Activated T-helper 9 cell treated with anti-CD3 and anti-CD28 coated beads, Interleukin-2, amount 50 U/mL, for 16 hours (primary cell): ENCODE data around the gene FFAR3.

ENCODE experiments used
- DNase-seq: peaks from one replicate; pipeline ENCODE4 v3.0.0-alpha.2; 2020; ENCODE audit warnings: low read depth

Gene FFAR3, protein sequence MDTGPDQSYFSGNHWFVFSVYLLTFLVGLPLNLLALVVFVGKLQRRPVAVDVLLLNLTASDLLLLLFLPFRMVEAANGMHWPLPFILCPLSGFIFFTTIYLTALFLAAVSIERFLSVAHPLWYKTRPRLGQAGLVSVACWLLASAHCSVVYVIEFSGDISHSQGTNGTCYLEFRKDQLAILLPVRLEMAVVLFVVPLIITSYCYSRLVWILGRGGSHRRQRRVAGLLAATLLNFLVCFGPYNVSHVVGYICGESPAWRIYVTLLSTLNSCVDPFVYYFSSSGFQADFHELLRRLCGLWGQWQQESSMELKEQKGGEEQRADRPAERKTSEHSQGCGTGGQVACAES

DNA sequence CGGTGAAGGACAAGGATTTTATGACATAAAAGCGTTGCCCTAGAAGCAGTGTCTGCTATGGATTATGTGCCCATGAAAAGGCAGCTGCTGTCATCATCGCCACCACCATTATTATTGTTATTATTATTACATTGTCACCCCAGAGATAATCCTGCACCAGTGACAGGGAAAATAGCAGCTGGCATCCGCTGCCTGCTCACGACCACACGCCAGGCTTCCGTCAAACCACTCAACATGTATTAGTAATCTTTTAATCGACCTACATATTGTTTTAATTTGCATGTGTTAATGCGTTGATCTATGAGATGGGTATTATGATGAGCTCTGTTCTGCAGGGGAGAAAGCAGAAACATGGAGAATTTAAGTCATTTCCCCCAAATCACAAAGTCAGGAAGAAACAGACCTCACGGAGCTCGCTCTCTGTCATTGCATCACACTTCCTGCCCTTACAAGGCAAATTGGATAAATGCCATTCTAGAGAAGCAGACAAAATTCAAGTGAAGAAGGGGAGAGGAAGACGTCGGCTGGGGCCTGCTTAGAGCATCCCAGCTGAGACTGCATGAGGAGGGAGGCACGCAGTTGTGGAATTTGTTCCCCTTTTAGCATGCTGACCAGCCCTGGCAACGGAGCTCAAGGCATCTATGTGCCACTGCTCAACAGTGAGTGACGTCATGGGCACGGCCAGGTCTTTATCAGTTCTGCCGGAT, at the start of gene FFAR3:
FFAR3 (plus strand) TSS at position 594 of the 707 bp plus-strand sequence. CDS start 431 bp downstream, outside the sequence.
- DNase-seq = no peak

GRCh38 chr19:35308910-35309309, 49.4 kb upstream of the FFAR3 start:
- DNase-seq = no peak

GRCh38 chr19:35309481-35310279, 48.6 kb upstream of the FFAR3 start:
- DNase-seq = no peak

DNA sequence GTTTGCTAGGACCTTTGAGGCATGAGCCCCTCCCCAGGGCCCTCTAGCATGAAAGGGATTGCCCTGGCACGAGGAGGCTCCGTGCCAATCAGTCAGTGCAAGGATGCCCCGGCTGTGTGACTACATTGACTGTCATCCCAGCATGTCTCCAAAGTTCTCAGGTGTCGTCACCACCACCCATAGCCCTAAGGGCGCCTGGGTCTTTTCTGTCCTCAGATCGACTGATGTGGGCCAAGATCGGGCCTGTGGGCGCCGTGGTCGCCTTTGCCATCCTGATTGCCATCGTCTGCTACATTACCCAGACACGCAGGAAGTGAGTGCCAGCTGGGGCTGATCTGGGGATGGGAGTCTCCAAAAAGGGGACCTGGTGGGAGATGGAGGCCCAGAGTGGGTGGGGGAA, 47.9 kb upstream of the FFAR3 start:
- DNase-seq = no peak

GRCh38 chr19:35310811-35311465, 47.3 kb upstream of the FFAR3 start:
- DNase-seq = no peak

- no peak for DNase-seq
These were observed 46.2 kb upstream of the FFAR3 start for GRCh38 chr19:35311901-35312665.

- DNase-seq = no peak
These were observed 44.7 kb upstream of the FFAR3 start for GRCh38 chr19:35313587-35313986.

GRCh38 chr19:35314031-35314430, 44.2 kb upstream of the FFAR3 start:
- no peak for DNase-seq

- DNase-seq = no peak
These were observed 43.3 kb upstream of the FFAR3 start for GRCh38 chr19:35314858-35315470.

GRCh38 chr19:35315883-35316282, 42.4 kb upstream of the FFAR3 start:
- DNase-seq = no peak

GRCh38 chr19:35316560-35316959, 41.7 kb upstream of the FFAR3 start:
- no peak for DNase-seq

DNA sequence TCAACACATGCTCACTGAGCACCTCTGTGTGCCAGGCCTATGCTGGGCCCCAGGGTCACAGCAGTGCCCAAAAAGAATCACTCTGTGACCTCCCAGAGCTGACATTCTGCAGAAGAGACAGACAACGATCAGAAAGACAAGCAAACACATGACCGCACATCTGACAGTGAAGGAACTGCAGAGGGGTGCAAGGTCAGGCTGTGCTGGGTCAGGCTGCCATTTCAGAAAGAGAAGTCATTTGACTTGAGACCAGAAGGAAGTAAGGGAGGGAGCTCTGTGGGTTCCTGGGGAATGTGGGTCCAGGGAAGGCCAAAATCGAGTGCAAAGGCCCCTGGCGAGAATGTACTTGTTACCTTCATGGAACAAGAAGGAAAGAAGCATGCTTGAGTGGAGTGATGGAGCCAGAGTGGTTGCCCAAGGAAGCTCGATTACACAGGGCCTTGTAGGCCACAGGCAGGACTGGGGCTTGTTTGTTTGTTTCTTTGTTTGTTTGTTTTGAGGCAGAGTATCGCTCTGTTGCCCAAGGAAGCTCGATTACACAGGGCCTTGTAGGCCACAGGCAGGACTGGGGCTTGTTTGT, 40.7 kb upstream of the FFAR3 start:
- no peak for DNase-seq

DNA sequence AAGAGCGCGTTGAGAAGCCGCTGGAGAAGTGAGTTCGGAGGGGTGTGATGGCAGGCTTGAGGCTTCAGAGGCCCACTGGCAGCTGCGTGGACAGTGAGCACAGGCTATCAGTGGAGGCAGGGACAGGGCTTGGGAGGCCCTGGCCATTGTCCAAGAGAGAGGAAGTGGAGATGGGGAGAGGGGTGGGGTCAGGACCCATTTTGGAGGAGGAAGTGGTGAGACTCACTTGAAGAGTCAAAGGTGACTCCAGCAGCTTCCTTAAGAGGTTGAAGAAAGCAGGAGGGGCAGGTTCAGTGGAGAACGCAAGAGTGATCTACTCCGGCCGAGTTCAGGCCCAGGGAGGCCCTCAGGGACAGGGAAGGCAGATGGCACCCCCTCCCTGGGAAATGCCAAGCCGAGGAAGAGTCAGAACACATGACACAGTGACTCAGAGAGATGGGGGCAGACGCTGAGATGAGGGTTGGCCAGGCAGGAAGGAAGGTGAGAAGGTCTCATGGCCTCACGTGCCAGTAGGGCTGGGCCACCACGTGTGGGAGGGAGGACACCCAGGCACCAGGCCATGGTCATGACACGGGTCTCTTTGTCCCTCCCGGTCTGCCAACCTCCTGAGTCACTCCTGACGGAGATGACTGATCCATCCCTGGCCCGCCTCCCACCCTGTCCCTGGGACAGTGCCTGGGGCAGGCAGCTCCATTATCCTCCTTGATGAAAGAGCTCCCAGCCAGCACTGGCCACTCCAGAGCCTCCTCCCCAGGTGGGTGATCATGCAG, 39.4 kb upstream of the FFAR3 start:
- no peak for DNase-seq

DNA sequence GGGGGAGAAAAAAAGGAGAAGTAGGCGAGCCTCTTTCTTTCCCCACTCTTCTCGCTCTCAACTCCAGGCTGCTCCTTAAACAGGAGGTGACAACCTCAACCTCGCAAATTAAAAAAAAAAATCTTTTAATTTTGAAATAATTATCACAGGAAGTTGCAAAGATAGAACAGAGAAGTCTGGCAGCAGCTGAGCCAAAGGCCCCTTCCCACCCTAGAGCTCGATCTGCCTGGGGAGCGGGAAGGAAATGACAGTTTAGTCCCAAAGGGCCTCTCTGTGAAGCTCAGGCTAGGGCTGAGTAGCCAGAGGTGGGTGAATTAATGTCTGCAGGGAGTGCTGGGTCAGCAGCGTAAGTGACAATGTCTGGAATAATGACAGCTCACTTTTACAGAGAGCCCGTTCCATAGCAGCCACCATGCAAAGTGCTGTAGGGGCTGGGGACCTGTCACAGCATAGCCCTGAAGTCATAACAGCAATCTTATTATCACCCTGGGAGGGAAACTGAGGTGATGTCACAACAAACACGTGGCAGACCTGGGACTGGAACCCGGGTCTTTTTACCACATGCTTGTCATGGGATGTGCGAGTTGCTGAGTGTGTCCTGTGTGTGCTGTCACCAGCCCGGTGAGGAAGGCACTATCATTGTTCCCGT, 38.1 kb upstream of the FFAR3 start:
- no peak for DNase-seq

DNA sequence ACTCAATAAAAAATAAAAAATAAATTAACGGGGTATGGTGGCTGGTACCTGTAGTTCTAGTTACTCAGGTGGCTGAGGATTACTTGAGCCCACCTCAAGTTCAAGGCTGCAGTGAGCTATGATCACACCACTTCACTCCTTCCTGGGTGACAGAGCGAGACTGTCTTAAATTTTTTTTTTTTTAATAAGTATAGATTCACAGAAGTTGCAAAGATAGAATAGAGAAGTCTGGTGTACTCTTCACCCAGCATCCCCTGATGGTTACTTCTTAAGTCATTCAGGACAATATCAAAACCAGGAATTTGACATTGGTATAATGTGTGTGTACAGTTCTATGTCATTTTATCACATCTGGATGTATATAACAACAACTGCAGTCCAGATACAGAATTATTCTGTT, 37.0 kb upstream of the FFAR3 start:
- DNase-seq = no peak

DNA sequence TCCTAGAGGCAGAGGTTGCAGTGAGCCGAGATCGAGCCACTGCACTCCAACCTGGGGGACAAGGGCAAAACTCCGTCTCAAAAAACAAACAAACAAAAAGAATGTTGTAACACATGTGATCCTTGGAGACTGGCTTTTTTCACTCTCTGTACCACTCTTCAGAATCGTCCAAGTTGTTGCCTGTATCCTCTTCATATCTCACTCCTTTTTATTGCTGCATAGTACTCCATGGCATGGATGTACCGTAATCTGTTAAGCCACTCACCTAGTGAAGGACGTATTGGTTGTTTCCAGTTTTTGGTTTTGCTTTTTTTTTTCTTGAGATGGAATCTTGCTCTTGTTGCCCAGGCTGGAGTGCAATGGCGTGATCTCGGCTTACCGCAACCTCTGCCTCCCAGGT, 36.2 kb upstream of the FFAR3 start:
- DNase-seq = no peak

DNA sequence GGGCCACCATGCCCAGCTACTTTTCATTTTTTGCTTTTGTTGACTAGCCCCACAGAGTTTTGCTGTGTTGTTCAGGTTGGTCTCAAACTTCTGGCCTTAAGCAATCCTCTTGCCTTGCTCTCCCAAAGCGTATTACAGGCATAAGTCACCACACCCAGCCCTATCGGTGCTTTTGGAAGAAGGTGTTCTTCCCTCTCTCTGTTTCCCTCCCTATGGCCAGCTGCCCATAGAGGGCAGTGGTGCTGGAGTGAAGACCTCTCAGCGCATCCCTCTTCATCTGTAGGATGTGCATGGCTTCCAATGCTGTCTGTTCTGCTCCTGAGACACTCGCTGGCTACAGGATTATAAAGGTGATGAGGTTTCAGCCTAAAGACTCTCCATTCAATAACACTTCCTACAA, 30.6 kb upstream of the FFAR3 start:
- DNase-seq = no peak

GRCh38 chr19:35328851-35329285, 29.4 kb upstream of the FFAR3 start, which contains the start of gene CD22:
CD22 (plus strand) TSS chr19:35329187; CDS start chr19:35332041, 2,854 bp downstream.
- DNase-seq = no peak

DNA sequence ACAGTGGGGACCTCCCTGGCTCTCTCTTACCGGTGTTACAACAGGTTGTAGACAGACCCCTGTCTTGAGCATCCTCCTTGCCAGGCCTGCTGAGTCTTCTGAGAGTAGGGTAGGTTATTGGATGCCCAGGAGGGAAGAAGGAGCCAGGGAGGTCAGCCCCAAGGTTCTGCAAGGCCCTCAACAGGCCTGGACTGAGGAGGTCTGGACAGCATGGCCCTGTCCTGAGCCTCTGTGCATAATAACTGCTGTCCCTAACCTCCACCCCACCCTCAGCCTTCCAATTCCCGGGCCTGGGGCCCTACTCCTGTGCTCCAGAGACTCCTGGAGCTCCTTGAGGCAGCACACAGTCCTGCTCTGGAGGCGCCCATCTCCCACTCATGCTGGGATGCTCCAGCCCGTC, 28.9 kb upstream of the FFAR3 start:
- no peak for DNase-seq
